HG02678 (cell line): Measurements from ENCODE around the gene EIF4A2.
A peak's percentile ranks its signal among the peaks of the same experiment; 100 is the strongest.
"Not testable (repeated sequence)": the region's sequence is repeated elsewhere in the genome, so short reads cannot be mapped to it uniquely, and the experiment has no call there.

Experiments
- ATAC-seq: cut with Tn5 transposase; IDR thresholded peaks from one replicate; pipeline ENCODE4 v1.9.1; 2021; ENCODE audit warnings: mild to moderate bottlenecking, moderate library complexity; ENCODE audit not compliant: unreplicated experiment

The EIF4A2 gene

GRCh38 chr3:186818516-186818915 lies 35.1 kb downstream of the EIF4A2 start:
- no peak for ATAC-seq

GRCh38 chr3:186818956-186819355 lies 35.6 kb downstream of the EIF4A2 start:
- no peak for ATAC-seq

- no peak for ATAC-seq
Observed at GRCh38 chr3:186821429-186822387, 38.3 kb downstream of the EIF4A2 start.

- ATAC-seq, result not testable (repeated sequence)
Observed at GRCh38 chr3:186822388-186822759, 39.0 kb downstream of the EIF4A2 start.

GRCh38 chr3:186823386-186823785 lies 40.0 kb downstream of the EIF4A2 start:
- ATAC-seq, result no peak

- no peak for ATAC-seq
Observed at GRCh38 chr3:186824430-186825139, 41.2 kb downstream of the EIF4A2 start.

GRCh38 chr3:186825294-186825821 lies 42.0 kb downstream of the EIF4A2 start:
- no peak for ATAC-seq

- ATAC-seq, result no peak
Observed at GRCh38 chr3:186825872-186826409, 42.6 kb downstream of the EIF4A2 start.

GRCh38 chr3:186826410-186826975 lies 43.1 kb downstream of the EIF4A2 start:
- no peak for ATAC-seq

- ATAC-seq, result peak; percentile 91
Observed at GRCh38 chr3:186826976-186827857, 43.8 kb downstream of the EIF4A2 start.

GRCh38 chr3:186828340-186828739 lies 45.0 kb downstream of the EIF4A2 start:
- ATAC-seq, result no peak

- no peak for ATAC-seq
Observed at GRCh38 chr3:186831798-186832197, 48.4 kb downstream of the EIF4A2 start.

GRCh38 chr3:186832276-186832675 lies 48.9 kb downstream of the EIF4A2 start:
- ATAC-seq, result no peak
